HepG2 (cell line): Measurements from ENCODE around the gene MPLKIP. TPM values are rescaled to one million over a fixed set of nuclear protein-coding genes. Genes with fewer than 3 reads are reported as not detected.

Experiments used
- ATAC-seq: fragments of 200-7000 bp; cut with Tn5 transposase; 3 replicates; pipeline ENCODE4 v1.9.1; 2020; ENCODE audit warnings: mild to moderate bottlenecking, moderate library complexity
- BruUV-seq: library from RNA; stranded (reverse); fragments of 400-500 nt; replicated peaks from 2 replicates; lab custom pipeline; 2021; lab: Mats Ljungman, UMichigan
- CTCF ChIA-PET: fragments of 300-600 bp; formaldehyde crosslinking; extraction: SDS; loops from one replicate; lab custom pipeline; 2021; ENCODE audit warnings: low total read pairs, inconsistent platforms, low intra/inter-chr PET ratio; lab: Yijun Ruan, JAX
- POLR2A ChIA-PET: fragments of 350-600 bp; sonication (Branson Sonifier 250); formaldehyde crosslinking; loops from one replicate; lab custom pipeline; 2020; ENCODE audit warnings: antibody characterized with exemption, inconsistent platforms; lab: Yijun Ruan, JAX
- DNase-seq: peaks from one replicate; pipeline ENCODE4 v3.0.0-alpha.2; 2015; ENCODE audit warnings: low spot score
- FAIRE-seq: peaks from 3 replicates; lab custom pipeline; 2011; peaks lifted over from hg19 to GRCh38; lab: Jason Lieb, UNC
- H2AFZ ChIP-seq: one replicate; pipeline ENCODE4 v1.6.1; 2011; ENCODE audit warnings: low read length, inconsistent platforms
- H3K27ac ChIP-seq: fragments of 300-600 bp; 3 replicates; pipeline ENCODE4 v1.8.0; 2011; ENCODE audit warnings: mixed run types, mild to moderate bottlenecking, mixed read lengths, low read length, inconsistent platforms; ENCODE audit not compliant: insufficient read depth; ENCODE audit errors: extremely low read length
- H3K27me3 ChIP-seq, 2 experiments: fragments of 200-600 bp in 1 of 2; 2 replicates in 1 of 2; 3 replicates in 1 of 2; pipeline versions ENCODE4 v1.6.0 to v1.8.0; 2011; ENCODE audit warnings: low read length in 2 of 2, mild to moderate bottlenecking in 2 of 2, moderate library complexity in 2 of 2, inconsistent platforms in 1 of 2; ENCODE audit not compliant: insufficient read depth in 2 of 2, control insufficient read depth in 1 of 2
- H3K36me3 ChIP-seq, 2 experiments: fragments of 200-600 bp in 1 of 2; replicated peaks in 1 of 2; 2 replicates in 1 of 2; 3 replicates in 1 of 2; pipeline versions ENCODE4 v1.5.1 to v1.8.0; 2011; ENCODE audit warnings: low read length in 2 of 2, inconsistent platforms in 1 of 2; ENCODE audit not compliant: insufficient read depth in 2 of 2, control insufficient read depth in 1 of 2
- H3K4me1 ChIP-seq: 2 replicates; pipeline ENCODE4 v1.5.1; 2012; ENCODE audit warnings: low read length, inconsistent platforms; ENCODE audit not compliant: insufficient read depth
- H3K4me2 ChIP-seq: 2 replicates; pipeline ENCODE4 v1.6.0; 2011; ENCODE audit warnings: low read depth, low read length, inconsistent platforms
- H3K4me3 ChIP-seq, 3 experiments: fragments of 200-600 bp in 1 of 3; sonication (generic), shearing (Covaris generic) in 1 of 3; replicated peaks in 1 of 3; 2 replicates each; pipeline ENCODE4 v1.5.1; 2011 to 2016; ENCODE audit warnings: low read length in 3 of 3, inconsistent platforms in 2 of 3, low read depth in 2 of 3, mild to moderate bottlenecking in 2 of 3, control low read depth in 1 of 3, mixed read lengths in 1 of 3; ENCODE audit not compliant: insufficient read depth in 1 of 3
- H3K79me2 ChIP-seq: one replicate; pipeline ENCODE4 v1.6.1; 2011; ENCODE audit warnings: low read length, inconsistent platforms; ENCODE audit not compliant: insufficient read depth
- H3K9ac ChIP-seq: 2 replicates; pipeline ENCODE4 v1.6.0; 2011; ENCODE audit warnings: mild to moderate bottlenecking, low read depth, low read length, inconsistent platforms; ENCODE audit not compliant: insufficient read depth
- H3K9me3 ChIP-seq: 2 replicates; pipeline ENCODE4 v1.5.1; 2012; ENCODE audit warnings: mild to moderate bottlenecking, low read length
- H4K20me1 ChIP-seq: 2 replicates; pipeline ENCODE4 v1.6.0; 2011; ENCODE audit warnings: inconsistent platforms, mild to moderate bottlenecking, low read length, moderate library complexity; ENCODE audit not compliant: insufficient read depth
- BCL6 ChIP-seq: IDR thresholded peaks from 2 replicates; pipeline ENCODE4 v1.6.1; 2016; ENCODE audit warnings: missing genetic modification reagents, missing compliant biosample characterization
- BRD4 ChIP-seq: sonication (generic); formaldehyde crosslinking; IDR thresholded peaks from 2 replicates; pipeline ENCODE4 v1.4.0; 2020; ENCODE audit warnings: missing genetic modification reagents
- CBX2 ChIP-seq, 2 experiments: fragments of 200-600 bp in 1 of 2; sonication (generic); formaldehyde crosslinking in 1 of 2; IDR thresholded peaks; 2 replicates each; pipeline versions ENCODE4 v1.7.0 to v1.8.1; 2018 to 2022; ENCODE audit warnings: low read depth in 2 of 2, low read length in 1 of 2, mild to moderate bottlenecking in 1 of 2, missing genetic modification reagents in 1 of 2
- CBX5 ChIP-seq: sonication (generic); formaldehyde crosslinking; IDR thresholded peaks from 2 replicates; pipeline ENCODE4 v1.4.0; 2020; ENCODE audit warnings: missing genetic modification reagents, borderline replicate concordance
- CCAR2 ChIP-seq: fragments of 200-400 bp; formaldehyde crosslinking; optimal IDR thresholded peaks from 2 replicates; pipeline ENCODE3; 2018; ENCODE audit warnings: low read depth, mild to moderate bottlenecking, low read length, moderate library complexity
- HDAC6 ChIP-seq: fragments of 200-600 bp; sonication (generic); IDR thresholded peaks from 2 replicates; pipeline ENCODE4 v1.7.0; 2017; ENCODE audit warnings: mild to moderate bottlenecking, antibody characterized with exemption, low read length, low read depth
- IRF2 ChIP-seq: IDR thresholded peaks from 2 replicates; pipeline ENCODE4 v1.6.1; 2018; ENCODE audit warnings: missing genetic modification reagents, missing compliant biosample characterization
- MATR3 ChIP-seq: sonication (generic); formaldehyde crosslinking; IDR thresholded peaks from 2 replicates; pipeline ENCODE4 v1.4.0; 2020; ENCODE audit warnings: missing genetic modification reagents
- PHF5A ChIP-seq: IDR thresholded peaks from one replicate; pipeline ENCODE4 v1.6.1; 2018; ENCODE audit warnings: low read depth, missing genetic modification reagents; ENCODE audit not compliant: unreplicated experiment
- RARA ChIP-seq: IDR thresholded peaks from 2 replicates; pipeline ENCODE4 v1.6.1; 2016; ENCODE audit warnings: missing genetic modification reagents, missing compliant biosample characterization
- RFX3 ChIP-seq: IDR thresholded peaks from 2 replicates; pipeline ENCODE4 v1.6.1; 2016; ENCODE audit warnings: missing biosample characterization, missing genetic modification reagents
- RXRB ChIP-seq: IDR thresholded peaks from 2 replicates; pipeline ENCODE4 v1.6.1; 2016; ENCODE audit warnings: borderline replicate concordance, missing genetic modification reagents, missing compliant biosample characterization
- SAP130 ChIP-seq: IDR thresholded peaks from 2 replicates; pipeline ENCODE4 v1.6.1; 2016; ENCODE audit warnings: low read depth
- SRF ChIP-seq: IDR thresholded peaks from 2 replicates; pipeline ENCODE4 v1.6.1; 2011; ENCODE audit warnings: mild to moderate bottlenecking, low read depth, low read length, moderate library complexity
- ZFP41 ChIP-seq: sonication (generic); formaldehyde crosslinking; IDR thresholded peaks from 2 replicates; pipeline ENCODE4 v1.4.0; 2020; ENCODE audit warnings: mild to moderate bottlenecking, missing genetic modification reagents, borderline replicate concordance
- ZIK1 ChIP-seq: sonication (generic); formaldehyde crosslinking; IDR thresholded peaks from 2 replicates; pipeline ENCODE4 v1.5.0; 2020; ENCODE audit warnings: mild to moderate bottlenecking, low read depth, missing genetic modification reagents, borderline replicate concordance
- ZNF142 ChIP-seq: sonication (generic); formaldehyde crosslinking; IDR thresholded peaks from 2 replicates; pipeline ENCODE4 v1.4.0; 2020; ENCODE audit warnings: missing genetic modification reagents
- ZNF225 ChIP-seq: sonication (generic); formaldehyde crosslinking; IDR thresholded peaks from 2 replicates; pipeline ENCODE4 v1.4.0; 2020; ENCODE audit warnings: mild to moderate bottlenecking, missing genetic modification reagents
- ZNF776 ChIP-seq: sonication (generic); formaldehyde crosslinking; IDR thresholded peaks from 2 replicates; pipeline ENCODE4 v1.4.0; 2020; ENCODE audit warnings: mild to moderate bottlenecking, missing genetic modification reagents
- WGBS: methylation state at CpG from one replicate; pipeline ENCODE4 v1.1.6; 2017; ENCODE audit warnings: low lambda C conversion rate; 5-methylcytosine and 5-hydroxymethylcytosine counted together
- in situ Hi-C: cut with HindIII; loops from 2 replicates; pipeline ENCODE4 v1.10.0; 2017; ENCODE audit warnings: low pct_unique_long_range_greater_than_20kb; ENCODE audit not compliant: extremely low pct_ligation_motif_present
- intact Hi-C: fragments of 100-400 bp; cut with micrococcal nuclease; formaldehyde crosslinking; loops from one replicate; pipeline ENCODE4 v1.10.0; 2022; ENCODE audit not compliant: unreplicated experiment
- polyA plus RNA-seq, 8 experiments: library from polyadenylated mRNA; depleted of rRNA in 3 of 8; stranded (reverse) in 7 of 8; unstranded in 1 of 8; fragments of >200 nt; fragmentation: Illumina TruSeq in 4 of 8; extraction: Trizol in 4 of 8; gene quantifications; 2 replicates each; pipeline versions ENCODE4 v1.2.1 to v1.2.3, GENCODE V29; 2011 to 2016; ENCODE audit warnings: low read depth in 4 of 8, missing spikeins in 1 of 8, mixed read lengths in 1 of 8; ENCODE audit not compliant: insufficient read depth in 1 of 8
- total RNA-seq, 5 experiments: library from RNA; depleted of rRNA; stranded (reverse); fragments of >200 nt; fragmentation: Illumina TruSeq; extraction: Trizol; gene quantifications; 2 replicates each; pipeline ENCODE4 v1.2.3, GENCODE V29; 2016; ENCODE audit warnings: low read depth in 1 of 5

MPLKIP gene
- total and polyA plus RNA-seq, 2 of the 13 experiments (the other 11 are each of a cell fraction or from before 2014, with no cell fraction given) = 40.1 to 45.7 TPM

GRCh38 chr7:40095695-40096327 is 38.6 kb downstream of the MPLKIP start:
- intact Hi-C loops (no loop called here), in situ Hi-C loops (no loop called here)
- H4K20me1 ChIP-seq = no peaks in the 10 kb centered on the region
- POLR2A ChIA-PET = interaction anchor here (1.0 to 3.4 kb wide), 3 partner anchors 37 to 39 kb away, joined by 3 to 12 read pairs (median 3); partner anchors contain the start of genes MPLKIP and SUGCT
- H3K4me2 ChIP-seq = peak overlapping the region; percentile 24; the same call in 1 of the 2 replicates
- 0% methylated on average over 1 of the region's 1 CpG for WGBS
- BruUV-seq = no TSS peak
- no peak overlapping the region for H2AFZ ChIP-seq
- H3K27me3 ChIP-seq = no peaks in the 10 kb centered on the region
- peaks cover 69% of the 10 kb centered on the region for H3K4me1 ChIP-seq
- H3K79me2 ChIP-seq = no peaks in the 10 kb centered on the region
- peaks cover 7 to 30% of the 10 kb centered on the region in 2 experiments for H3K36me3 ChIP-seq
- H3K4me3 ChIP-seq = no peak overlapping the region
- CTCF ChIA-PET = no interaction called here
- H3K9ac ChIP-seq = no peak overlapping the region
- no peaks in the 10 kb centered on the region for H3K9me3 ChIP-seq
- no peak for FAIRE-seq
- ATAC-seq = peak; percentile 70
- no peak for DNase-seq
- peak overlapping the region; percentile 70 for H3K27ac ChIP-seq
- TF ChIP-seq BCL6 (CRISPR knock-in tag) (peak; percentile 17; the same call in 1 of the 2 replicates), IRF2 (CRISPR knock-in tag) (no peak), RARA (CRISPR knock-in tag) (peak; percentile 41; the same call in 1 of the 2 replicates), SRF (no peak), CBX2 (IDR thresholded peaks at IDR 0.05; ENCODE audit: low read depth, low read length) (no peak), CBX2 (CRISPR knock-in tag; IDR thresholded peaks at IDR 0.05; ENCODE audit: low read depth) (no peak), HDAC6 (no peak), RFX3 (no peak), ZFP41 (CRISPR knock-in tag) (no peak), BRD4 (CRISPR knock-in tag) (no peak), CBX5 (CRISPR knock-in tag) (no peak), CCAR2 (no peak), RXRB (CRISPR knock-in tag) (peak; percentile 78), ZNF225 (CRISPR knock-in tag) (no peak), ZNF776 (CRISPR knock-in tag) (no peak), ZNF142 (CRISPR knock-in tag) (no peak), SAP130 (CRISPR knock-in tag) (no peak), PHF5A (no peak), MATR3 (CRISPR knock-in tag) (no peak), ZIK1 (CRISPR knock-in tag) (no peak)
